A673 (cell line): ENCODE results near the gene RCVRN. TPM values are rescaled to one million over a fixed set of nuclear protein-coding genes. Genes with fewer than 3 reads are reported as not detected.

Experiments
- BruUV-seq: library from RNA; stranded (reverse); fragments of 400-500 nt; replicated peaks from 2 replicates; lab custom pipeline; 2021; lab: Mats Ljungman, UMichigan
- CTCF ChIA-PET: fragments of 300-600 bp; sonication (Branson Sonifier 250); formaldehyde crosslinking; loops from one replicate; lab custom pipeline; 2022; ENCODE audit warnings: antibody characterized with exemption; lab: Charles Lee
- POLR2A ChIA-PET: fragments of 300-600 bp; sonication (Branson Sonifier 250); formaldehyde crosslinking; loops from one replicate; lab custom pipeline; 2022; ENCODE audit warnings: antibody characterized with exemption; ENCODE audit not compliant: low non-redundant PET; lab: Charles Lee
- DNase-seq: peaks from one replicate; pipeline ENCODE4 v3.0.0-alpha.2; 2015; ENCODE audit warnings: low spot score
- H3K27ac ChIP-seq: fragments of 200-600 bp; sonication (generic); 2 replicates; pipeline ENCODE4 v1.5.1; 2016; ENCODE audit warnings: mixed run types, low read depth, mild to moderate bottlenecking, mixed read lengths, antibody characterized with exemption, low read length; ENCODE audit not compliant: poor library complexity, severe bottlenecking
- H3K27me3 ChIP-seq: fragments of 200-600 bp; sonication (generic); replicated peaks from 2 replicates; pipeline ENCODE4 v1.6.1; 2017; ENCODE audit warnings: mixed run types, low read depth, mild to moderate bottlenecking, mixed read lengths, antibody characterized with exemption, low read length; ENCODE audit not compliant: insufficient read depth, poor library complexity
- H3K36me3 ChIP-seq: fragments of 200-600 bp; sonication (generic); 2 replicates; pipeline ENCODE4 v1.6.1; 2016; ENCODE audit warnings: mixed run types, mild to moderate bottlenecking, mixed read lengths, antibody characterized with exemption, low read length; ENCODE audit not compliant: insufficient read depth, poor library complexity, severe bottlenecking
- H3K4me1 ChIP-seq: fragments of 200-600 bp; sonication (generic); 2 replicates; pipeline ENCODE4 v1.6.1; 2017; ENCODE audit warnings: mixed run types, mild to moderate bottlenecking, mixed read lengths, antibody characterized with exemption, low read length; ENCODE audit not compliant: insufficient read depth, poor library complexity, severe bottlenecking
- H3K4me3 ChIP-seq: fragments of 200-600 bp; sonication (generic); 2 replicates; pipeline ENCODE4 v1.5.1; 2016; ENCODE audit warnings: low read depth, mixed run types, mild to moderate bottlenecking, mixed read lengths, low read length; ENCODE audit not compliant: poor library complexity, severe bottlenecking
- H3K9me3 ChIP-seq: fragments of 200-600 bp; sonication (generic); 2 replicates; pipeline ENCODE4 v1.6.1; 2016; ENCODE audit warnings: mixed run types, low read depth, mild to moderate bottlenecking, mixed read lengths, antibody characterized with exemption, low read length; ENCODE audit not compliant: poor library complexity, severe bottlenecking
- EZH2 ChIP-seq: fragments of 200-600 bp; sonication (generic); IDR thresholded peaks from 2 replicates; pipeline ENCODE4 v1.6.1; 2017; ENCODE audit warnings: borderline replicate concordance, low read depth, mild to moderate bottlenecking, mixed read lengths, antibody characterized with exemption, low read length; ENCODE audit not compliant: poor library complexity, severe bottlenecking
- intact Hi-C: fragments of 100-400 bp; cut with micrococcal nuclease; formaldehyde crosslinking; loops from one replicate; pipeline ENCODE4 v1.10.0; 2022; ENCODE audit not compliant: unreplicated experiment
- total RNA-seq: library from RNA; stranded (reverse); gene quantifications from 2 replicates; pipeline ENCODE4 v1.2.3, GENCODE V29; 2021
- TF ChIP-seq, protein P1 (sequence below): fragments of 300-800, 200-600 bp; sonication (generic); conservative IDR thresholded peaks from 2 replicates; pipeline ENCODE4 v1.5.1; 2017; ENCODE audit warnings: low read depth, mild to moderate bottlenecking, antibody characterized with exemption, low read length, moderate library complexity, mixed read lengths

The RCVRN gene
- total RNA-seq, 1 experiment from 2014 or later, result not detected

DNA sequence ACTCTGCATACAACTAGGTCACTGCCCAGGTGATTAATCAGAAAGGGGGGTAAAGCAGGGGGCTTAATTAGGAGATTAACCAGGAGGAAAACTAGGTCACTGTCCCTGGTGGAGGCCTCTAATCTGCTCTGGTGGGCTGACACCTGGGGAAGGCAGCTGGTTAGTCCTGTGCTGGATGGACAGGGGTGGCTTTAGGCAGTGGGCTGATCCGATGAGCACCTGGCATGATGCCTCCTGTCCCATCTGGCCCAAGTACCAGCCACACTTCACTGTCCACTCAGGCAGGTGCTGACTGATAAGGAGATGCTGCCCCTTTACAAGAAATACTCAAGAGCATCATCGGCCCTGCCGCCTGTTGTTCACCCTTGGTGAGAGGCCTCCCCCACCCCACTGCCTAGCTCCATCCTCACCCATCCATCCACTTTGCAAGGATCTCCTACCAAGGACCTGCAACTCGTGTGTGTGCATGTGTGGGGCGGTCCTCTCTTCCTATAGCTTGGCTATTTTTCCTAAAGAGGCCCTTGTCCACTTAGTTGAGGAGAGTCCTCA lies 13.8 kb upstream of the RCVRN start:
- intact Hi-C loops, result no loop called here
- TF ChIP-seq, protein P1, sequence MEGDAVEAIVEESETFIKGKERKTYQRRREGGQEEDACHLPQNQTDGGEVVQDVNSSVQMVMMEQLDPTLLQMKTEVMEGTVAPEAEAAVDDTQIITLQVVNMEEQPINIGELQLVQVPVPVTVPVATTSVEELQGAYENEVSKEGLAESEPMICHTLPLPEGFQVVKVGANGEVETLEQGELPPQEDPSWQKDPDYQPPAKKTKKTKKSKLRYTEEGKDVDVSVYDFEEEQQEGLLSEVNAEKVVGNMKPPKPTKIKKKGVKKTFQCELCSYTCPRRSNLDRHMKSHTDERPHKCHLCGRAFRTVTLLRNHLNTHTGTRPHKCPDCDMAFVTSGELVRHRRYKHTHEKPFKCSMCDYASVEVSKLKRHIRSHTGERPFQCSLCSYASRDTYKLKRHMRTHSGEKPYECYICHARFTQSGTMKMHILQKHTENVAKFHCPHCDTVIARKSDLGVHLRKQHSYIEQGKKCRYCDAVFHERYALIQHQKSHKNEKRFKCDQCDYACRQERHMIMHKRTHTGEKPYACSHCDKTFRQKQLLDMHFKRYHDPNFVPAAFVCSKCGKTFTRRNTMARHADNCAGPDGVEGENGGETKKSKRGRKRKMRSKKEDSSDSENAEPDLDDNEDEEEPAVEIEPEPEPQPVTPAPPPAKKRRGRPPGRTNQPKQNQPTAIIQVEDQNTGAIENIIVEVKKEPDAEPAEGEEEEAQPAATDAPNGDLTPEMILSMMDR, result no peak
- TF ChIP-seq EZH2, result no peak
- no peaks in the 10 kb centered on the region for H3K27me3 ChIP-seq
- H3K9me3 ChIP-seq, result no peaks in the 10 kb centered on the region
- CTCF ChIA-PET, result no interaction called here
- H3K36me3 ChIP-seq, result no peaks in the 10 kb centered on the region
- H3K4me1 ChIP-seq, result no peaks in the 10 kb centered on the region
- BruUV-seq, result no TSS peak
- H3K27ac ChIP-seq, result no peak overlapping the region
- no peak overlapping the region for H3K4me3 ChIP-seq
- POLR2A ChIA-PET, result no interaction called here
- no peak for DNase-seq

- DNase-seq, result no peak
- BruUV-seq, result no TSS peak
- ChIA-PET CTCF (no interaction called here), POLR2A (no interaction called here)
- intact Hi-C loops, result no loop called here
- H3K4me1 ChIP-seq, result no peaks in the 10 kb centered on the region
- H3K4me3 ChIP-seq, result no peak overlapping the region
- no peaks in the 10 kb centered on the region for H3K9me3 ChIP-seq
- H3K36me3 ChIP-seq, result no peaks in the 10 kb centered on the region
- no peak overlapping the region for H3K27ac ChIP-seq
- TF ChIP-seq, protein P1, result no peak
- no peak for TF ChIP-seq EZH2
- no peaks in the 10 kb centered on the region for H3K27me3 ChIP-seq
Measured at GRCh38 chr17:9918352-9918751, 13.3 kb upstream of the RCVRN start.

DNA sequence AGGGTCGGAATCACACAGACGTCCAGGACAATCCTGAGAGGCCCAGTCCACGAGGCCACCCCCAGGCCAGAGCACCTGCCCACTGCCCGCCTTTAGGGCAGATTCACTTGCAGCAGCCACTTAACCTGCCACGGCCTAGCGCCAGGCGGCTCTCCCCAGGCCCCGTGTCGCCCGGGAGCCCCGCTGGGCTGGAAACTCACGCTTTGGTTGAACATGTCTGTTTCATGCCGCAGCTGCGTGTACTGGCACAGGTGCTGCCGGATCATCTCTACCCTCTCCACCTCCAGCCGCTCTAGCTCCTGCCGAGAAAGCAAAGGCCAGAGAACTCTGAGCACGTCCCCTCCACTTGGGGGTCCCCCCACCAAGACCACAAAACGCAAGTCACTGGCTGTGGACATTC lies 12.7 kb upstream of the RCVRN start:
- BruUV-seq, result no TSS peak

More for the DNA sequence above, 12.7 kb upstream of the RCVRN start:
- no peak overlapping the region for H3K27ac ChIP-seq
- no peak overlapping the region for H3K4me3 ChIP-seq
- ChIA-PET POLR2A (no interaction called here), CTCF (no interaction called here)
- DNase-seq, result no peak
- no peaks in the 10 kb centered on the region for H3K36me3 ChIP-seq
- no peaks in the 10 kb centered on the region for H3K9me3 ChIP-seq
- H3K27me3 ChIP-seq, result no peaks in the 10 kb centered on the region
- intact Hi-C loops, result no loop called here
- TF ChIP-seq, protein P1, result no peak
- H3K4me1 ChIP-seq, result no peaks in the 10 kb centered on the region
